Stimulated activated CD4-positive, alpha-beta T cell treated with anti-CD3 and anti-CD28 coated beads, Interleukin-1b, Interleukin-23, amount 100 ng/mL, for 4 hours (primary cell): Measurements from ENCODE around the gene TRRAP.

ENCODE experiments used
- DNase-seq, 2 donors: peaks; one replicate each; pipeline ENCODE4 v3.0.0-alpha.2; 2020; ENCODE audit warnings: low read depth in 2 of 2

TRRAP gene

GRCh38 chr7:98990356-98990755 is 112.0 kb downstream of the TRRAP start:
- no peak for DNase-seq

GRCh38 chr7:98991141-98991540 is 112.8 kb downstream of the TRRAP start:
- no peak for DNase-seq

- no peak for DNase-seq
Observed at GRCh38 chr7:98992076-98992475, 113.7 kb downstream of the TRRAP start.

- no peak for DNase-seq
Observed at GRCh38 chr7:98993024-98993897, 114.9 kb downstream of the TRRAP start.

GRCh38 chr7:98994046-98994944 is 116.0 kb downstream of the TRRAP start:
- DNase-seq = no peak

- DNase-seq = no peak
Observed at GRCh38 chr7:98995111-98995510, 116.8 kb downstream of the TRRAP start.

- no peak for DNase-seq
Observed at GRCh38 chr7:98995523-98996149, 117.3 kb downstream of the TRRAP start.

- DNase-seq = no peak
Observed at GRCh38 chr7:98996150-98996552, 117.8 kb downstream of the TRRAP start.

GRCh38 chr7:98997846-98998245 is 119.5 kb downstream of the TRRAP start:
- no peak for DNase-seq

- no peak for DNase-seq
Observed at GRCh38 chr7:98998821-98999725, 120.7 kb downstream of the TRRAP start.

GRCh38 chr7:99000196-99000903 is 122.0 kb downstream of the TRRAP start:
- DNase-seq = no peak

- DNase-seq = no peak
Observed at GRCh38 chr7:99000904-99001465, 122.7 kb downstream of the TRRAP start.

- DNase-seq = no peak
Observed at GRCh38 chr7:99001482-99002147, 123.3 kb downstream of the TRRAP start.

- no peak for DNase-seq
Observed at GRCh38 chr7:99002148-99002826, 124.0 kb downstream of the TRRAP start.

GRCh38 chr7:99002827-99003212 is 124.5 kb downstream of the TRRAP start:
- DNase-seq = no peak

GRCh38 chr7:99003419-99003818 is 125.1 kb downstream of the TRRAP start:
- DNase-seq = no peak

- no peak for DNase-seq
Observed at GRCh38 chr7:99004216-99004615, 125.9 kb downstream of the TRRAP start.

- no peak for DNase-seq
Observed at GRCh38 chr7:99004781-99005500, 126.6 kb downstream of the TRRAP start.
